GM12878 (cell line): ENCODE results near the gene HMGXB4. TPM values are rescaled to one million over a fixed set of nuclear protein-coding genes. Genes with fewer than 3 reads are reported as not detected.
A peak's percentile ranks its signal among the peaks of the same experiment; 100 is the strongest.

Experiments used
- ASH2L ChIP-seq: fragments of 300-600, 200-600 bp; sonication (generic); IDR thresholded peaks from 2 replicates; pipeline ENCODE4 v1.6.1; 2017; ENCODE audit warnings: low read depth, mild to moderate bottlenecking, borderline replicate concordance
- ATF2 ChIP-seq: IDR thresholded peaks from 2 replicates; pipeline ENCODE4 v1.6.1; 2012; ENCODE audit warnings: low read length, inconsistent platforms
- CHD2 ChIP-seq: IDR thresholded peaks from 2 replicates; pipeline ENCODE4 v1.6.1; 2011; ENCODE audit warnings: low read depth, low read length, improper control_type of control experiment, borderline replicate concordance
- EP300 ChIP-seq, 2 experiments: fragments of 150-350 bp in 1 of 2; IDR thresholded peaks; 2 replicates each; pipeline ENCODE4 v1.6.1; 2011 to 2012; ENCODE audit warnings: low read depth in 2 of 2, low read length in 2 of 2, borderline replicate concordance in 1 of 2, improper control_type of control experiment in 1 of 2, inconsistent platforms in 1 of 2; ENCODE audit not compliant: control insufficient read depth in 1 of 2
- HDAC6 ChIP-seq: fragments of 200-600 bp; sonication (generic); IDR thresholded peaks from one replicate; pipeline ENCODE4 v1.8.0; 2017; ENCODE audit warnings: antibody characterized with exemption; ENCODE audit not compliant: unreplicated experiment
- IRF5 ChIP-seq: fragments of 450-650 bp; IDR thresholded peaks from 2 replicates; pipeline ENCODE4 v1.6.1; 2017; ENCODE audit warnings: borderline replicate concordance
- MEF2B ChIP-seq: fragments of 450-650 bp; IDR thresholded peaks from 2 replicates; pipeline ENCODE4 v1.6.1; 2018; ENCODE audit warnings: mild to moderate bottlenecking, moderate library complexity; ENCODE audit not compliant: partially characterized antibody, poor library complexity, severe bottlenecking
- NBN ChIP-seq: fragments of 450-650 bp; IDR thresholded peaks from 2 replicates; pipeline ENCODE4 v1.6.1; 2016
- NFXL1 ChIP-seq: fragments of 450-650 bp; IDR thresholded peaks from 2 replicates; pipeline ENCODE4 v1.6.1; 2017; ENCODE audit warnings: antibody characterized with exemption, mild to moderate bottlenecking, borderline replicate concordance
- NFYA ChIP-seq: IDR thresholded peaks from 2 replicates; pipeline ENCODE4 v1.6.1; 2011; ENCODE audit warnings: low read depth, mild to moderate bottlenecking, low read length, improper control_type of control experiment, borderline replicate concordance
- PAX8 ChIP-seq: fragments of 450-650 bp; IDR thresholded peaks from 2 replicates; pipeline ENCODE4 v1.6.1; 2017; ENCODE audit warnings: mild to moderate bottlenecking, moderate library complexity
- PML ChIP-seq: IDR thresholded peaks from 2 replicates; pipeline ENCODE4 v1.6.1; 2012; ENCODE audit warnings: low read length, inconsistent platforms
- POLR2A ChIP-seq: IDR thresholded peaks from 2 replicates; pipeline ENCODE4 v1.6.1; 2011; ENCODE audit warnings: low read depth, mild to moderate bottlenecking, low read length
- RUNX3 ChIP-seq: IDR thresholded peaks from 2 replicates; pipeline ENCODE4 v1.6.1; 2012; ENCODE audit warnings: low read length, inconsistent platforms
- SKIL ChIP-seq: fragments of 450-650 bp; IDR thresholded peaks from 2 replicates; pipeline ENCODE4 v1.6.1; 2017; ENCODE audit warnings: mild to moderate bottlenecking, low read depth, inconsistent platforms; ENCODE audit not compliant: poor library complexity, severe bottlenecking
- STAT3 ChIP-seq: IDR thresholded peaks from 2 replicates; pipeline ENCODE4 v1.6.1; 2011; ENCODE audit warnings: low read depth, low read length, improper control_type of control experiment
- SUZ12 ChIP-seq: fragments of 200-600 bp; sonication (generic); IDR thresholded peaks from one replicate; pipeline ENCODE4 v1.6.1; 2018; ENCODE audit warnings: antibody characterized with exemption, mild to moderate bottlenecking; ENCODE audit not compliant: unreplicated experiment
- TARDBP ChIP-seq: IDR thresholded peaks from 2 replicates; pipeline ENCODE4 v1.6.1; 2016; ENCODE audit warnings: borderline replicate concordance
- TBL1XR1 ChIP-seq: IDR thresholded peaks from 2 replicates; pipeline ENCODE4 v1.6.1; 2012; ENCODE audit warnings: low read depth, low read length, improper control_type of control experiment
- YBX1 ChIP-seq: fragments of 450-650 bp; IDR thresholded peaks from 2 replicates; pipeline ENCODE4 v1.6.1; 2016; ENCODE audit warnings: antibody characterized with exemption
- ZBTB4 ChIP-seq: fragments of 450-650 bp; formaldehyde crosslinking; IDR thresholded peaks from 2 replicates; pipeline ENCODE4 v1.4.0; 2022; ENCODE audit warnings: mild to moderate bottlenecking, moderate library complexity
- ZNF24 ChIP-seq: fragments of 450-650 bp; IDR thresholded peaks from 2 replicates; pipeline ENCODE4 v1.6.1; 2017; ENCODE audit warnings: antibody characterized with exemption, mild to moderate bottlenecking
- ZNF274 ChIP-seq: IDR thresholded peaks from one replicate; pipeline ENCODE4 v1.8.0; 2011; ENCODE audit not compliant: insufficient read length, insufficient read depth
- polyA plus RNA-seq, 11 experiments: library from polyadenylated mRNA; depleted of rRNA in 4 of 11; unstranded in 6 of 11; stranded (reverse) in 5 of 11; fragments of >200 nt; fragmentation: Nextera tagmentation in 4 of 11; fragmentation: Illumina TruSeq in 1 of 11; extraction: Ambion mirVana in 4 of 11; extraction: Trizol in 1 of 11; gene quantifications; 1 replicate in 1 of 11; 2 replicates in 10 of 11; pipeline versions ENCODE4 v1.2.1 to v1.2.3, GENCODE V29; 2011 to 2016; ENCODE audit warnings: inconsistent platforms in 2 of 11, missing spikeins in 2 of 11, low read depth in 1 of 11
- total RNA-seq, 4 experiments: library from RNA; depleted of rRNA in 3 of 4; stranded (reverse); fragments of >200 nt in 3 of 4; fragmentation: Illumina TruSeq in 1 of 4; extraction: Trizol in 1 of 4; gene quantifications; 2 replicates each; pipeline versions ENCODE4 v1.2.1 to v1.2.3, GENCODE V29; 2013 to 2021

HMGXB4 gene
- total and polyA plus RNA-seq, 10 of the 15 experiments (the other 5 are each of a cell fraction or from before 2014, with no cell fraction given) = 15.5 to 44.5 (median 24.9) TPM

GRCh38 chr22:35257321-35258190, at the start of gene HMGXB4 (continued):
- TF ChIP-seq ZBTB4 (CRISPR knock-in tag) (no peak), SUZ12 (no peak), IRF5 (no peak), RUNX3 (peak; percentile 58), STAT3 (no peak), NBN (peak; percentile 72), ASH2L (peak; percentile 88), ZNF24 (no peak), ATF2 (no peak), NFYA (no peak), PAX8 (no peak), MEF2B (peak; percentile 35), POLR2A (peak; percentile 75), CHD2 (peak; percentile 52; the same call in 1 of the 2 replicates), EP300 (IDR thresholded peaks at IDR 0.05; ENCODE audit: borderline replicate concordance in 1 of 2, control insufficient read depth in 1 of 2, low read depth in 2 of 2, low read length in 2 of 2) (no peak), TARDBP (peak; percentile 47; the same call in 1 of the 2 replicates), SKIL (peak; percentile 31), NFXL1 (no peak), HDAC6 (no peak), YBX1 (no peak), ZNF274 (no peak), TBL1XR1 (no peak), PML (no peak)
